Posterior vena cava (tissue), 2 donors: ENCODE measurements around the gene DOHH. TPM values are rescaled to one million over a fixed set of nuclear protein-coding genes. Genes with fewer than 3 reads are reported as not detected.
"Not testable (repeated sequence)": the region's sequence is repeated elsewhere in the genome, so short reads cannot be mapped to it uniquely, and the experiment has no call there.

Experiments
- DNase-seq: peaks from one replicate; pipeline ENCODE4 v3.0.0-alpha.2; 2020; ENCODE audit warnings: low spot score
- intact Hi-C, 2 donors: fragments of 100-400 bp; cut with DNase I; formaldehyde crosslinking; loops; one replicate each; pipeline versions ENCODE4 v1.14.1 to v1.14.2; 2022 to 2023
- total RNA-seq, 2 donors: library from RNA; stranded (reverse); fragmentation: NEBNext Ultra II Directional; extraction: Animal tissue kit (Norgen Biotek cat#: 25700); gene quantifications; one replicate each; pipeline ENCODE4 v1.2.1, GENCODE V29; 2021
- donor health status: DM: yes; HTN: yes; CAD: no.
- donor health status: DM: yes; HTN: yes; CAD: no.

The DOHH gene
- total RNA-seq, 2 donors from 2014 or later, result 10.1 to 10.7 TPM

- no peak for DNase-seq
- intact Hi-C loops, result no loop called here
These were observed 36.1 kb upstream of the DOHH start for GRCh38 chr19:3536429-3537100.

GRCh38 chr19:3535981-3536380, 35.5 kb upstream of the DOHH start:
- intact Hi-C loops, result no loop called here
- DNase-seq, result no peak

- intact Hi-C loops, result no loop called here
- DNase-seq, result no peak
These were observed 35.1 kb upstream of the DOHH start for GRCh38 chr19:3535563-3535965.

- DNase-seq, result no peak
- intact Hi-C loops, result no loop called here
These were observed 34.7 kb upstream of the DOHH start for GRCh38 chr19:3535235-3535535.

GRCh38 chr19:3534375-3535234, 34.1 kb upstream of the DOHH start:
- intact Hi-C loops, result no loop called here
- DNase-seq, result no peak

GRCh38 chr19:3533563-3534216, 33.2 kb upstream of the DOHH start:
- intact Hi-C loops, result no loop called here
- DNase-seq, result no peak

GRCh38 chr19:3533033-3533432, 32.6 kb upstream of the DOHH start:
- no peak for DNase-seq
- intact Hi-C loops, result no loop called here

- no peak for DNase-seq
- intact Hi-C loops, result no loop called here
These were observed 31.8 kb upstream of the DOHH start for GRCh38 chr19:3532154-3532786.

- intact Hi-C loops, result no loop called here
- no peak for DNase-seq
These were observed 31.2 kb upstream of the DOHH start for GRCh38 chr19:3531716-3532115.

GRCh38 chr19:3530389-3530788, 29.9 kb upstream of the DOHH start:
- no peak for DNase-seq

GRCh38 chr19:3529299-3529698, 28.8 kb upstream of the DOHH start:
- DNase-seq, intact Hi-C loops: not testable (repeated sequence)

More at GRCh38 chr19:3530389-3530788, 29.9 kb upstream of the DOHH start:
- intact Hi-C loops, result no loop called here

- intact Hi-C loops, result no loop called here
- no peak for DNase-seq
These were observed 28.2 kb upstream of the DOHH start for GRCh38 chr19:3528539-3529211.

- no peak for DNase-seq
- intact Hi-C loops, result no loop called here
These were observed 27.6 kb upstream of the DOHH start for GRCh38 chr19:3528080-3528479.

- intact Hi-C loops, result no loop called here
These were observed 26.9 kb upstream of the DOHH start for GRCh38 chr19:3527238-3527910.

GRCh38 chr19:3526507-3527237, 26.2 kb upstream of the DOHH start:
- intact Hi-C loops, result no loop called here
- no peak for DNase-seq

More at GRCh38 chr19:3527238-3527910, 26.9 kb upstream of the DOHH start:
- DNase-seq, result no peak

- intact Hi-C loops, result no loop called here
- no peak for DNase-seq
These were observed 24.5 kb upstream of the DOHH start for GRCh38 chr19:3524904-3525451.

- intact Hi-C loops, result no loop called here
- no peak for DNase-seq
These were observed 23.8 kb upstream of the DOHH start for GRCh38 chr19:3524078-3524842.
